Measurements from ENCODE around the gene CENPV.
"Not testable (repeated sequence)": the region's sequence is repeated elsewhere in the genome, so short reads cannot be mapped to it uniquely, and the experiment has no call there.

CENPV gene

DNA sequence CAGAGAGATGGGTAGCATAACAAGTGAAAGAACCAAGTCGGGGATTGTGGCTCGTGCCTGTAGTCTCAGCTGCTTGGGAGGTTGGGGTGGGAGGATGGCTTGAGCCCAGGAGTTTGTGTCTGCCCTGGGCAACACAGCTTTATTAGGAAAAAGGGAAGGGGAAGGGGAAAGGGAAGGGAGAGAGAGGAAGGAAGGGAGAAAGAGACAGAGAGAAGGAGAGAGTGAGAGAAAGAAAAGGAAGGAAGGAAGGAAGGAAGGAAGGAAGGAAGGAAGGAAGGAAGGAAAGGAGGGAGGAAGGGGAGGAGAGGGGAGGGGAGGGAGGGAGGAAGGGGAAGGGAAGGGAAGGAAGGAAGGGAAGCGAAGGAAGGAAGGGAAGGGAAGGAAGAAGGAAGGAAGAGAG lies 33.3 kb downstream of the CENPV start:
- Histone ChIP-seq H3K4me3 (ENCODE audit: low read length) (no peak overlapping the region), H2AFZ (ENCODE audit: low read depth, low read length) (no peak overlapping the region), H3K4me1 (ENCODE audit: insufficient read depth, low read length) (no peaks in the 10 kb centered on the region), H3K27me3 (ENCODE audit: insufficient read depth, low read length) (no peaks in the 10 kb centered on the region), H3K36me3 (ENCODE audit: insufficient read depth, low read length) (peaks cover 5% of the 10 kb centered on the region), H3K9me3 (ENCODE audit: low read length) (no peaks in the 10 kb centered on the region)

DNA sequence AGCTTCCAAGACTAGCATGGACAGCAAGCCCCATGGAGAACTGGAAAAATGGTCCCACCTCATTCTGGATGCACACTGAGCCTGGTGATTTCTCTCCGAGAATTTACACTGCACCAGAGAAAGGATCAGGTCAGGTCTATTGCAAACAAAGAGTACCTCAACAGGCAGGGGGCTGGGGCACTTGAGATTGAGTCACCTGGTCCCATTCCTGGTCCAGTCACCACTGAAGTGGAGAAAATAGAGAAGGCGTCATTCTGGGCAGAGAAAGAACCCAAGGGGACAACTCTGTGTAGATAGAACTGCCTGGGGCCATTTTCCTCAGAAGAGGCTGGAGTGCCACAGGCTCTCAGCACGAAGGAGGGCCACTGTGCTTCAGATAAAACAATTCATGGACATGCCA lies 38.4 kb downstream of the CENPV start:
- H3K4me1 ChIP-seq (ENCODE audit: insufficient read depth, low read length) = no peaks in the 10 kb centered on the region
- H3K4me3 ChIP-seq (ENCODE audit: low read length) = no peak overlapping the region
- no peaks in the 10 kb centered on the region for H3K27me3 ChIP-seq (ENCODE audit: insufficient read depth, low read length)
- H3K36me3 ChIP-seq (ENCODE audit: insufficient read depth, low read length) = no peaks in the 10 kb centered on the region
- no peak overlapping the region for H2AFZ ChIP-seq (ENCODE audit: low read depth, low read length)
- no peaks in the 10 kb centered on the region for H3K9me3 ChIP-seq (ENCODE audit: low read length)

DNA sequence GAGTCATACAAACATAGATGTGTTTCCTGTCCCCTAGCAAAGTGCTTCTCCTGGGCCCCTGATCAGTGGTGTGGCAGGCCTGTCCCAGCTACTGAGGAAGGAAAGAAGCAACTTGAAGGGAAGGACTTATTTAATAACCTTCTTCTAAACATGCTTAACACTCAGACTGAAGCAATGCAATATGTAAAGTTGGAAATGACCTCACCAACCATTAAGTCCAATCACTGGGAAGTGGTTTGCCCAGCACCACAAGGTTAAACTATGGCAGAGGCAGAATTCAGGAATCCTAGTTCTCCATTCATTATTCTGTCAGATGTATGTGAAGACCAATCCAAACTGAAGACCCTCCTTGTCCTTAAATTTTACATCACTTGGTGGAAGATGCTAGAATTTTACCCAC lies 39.1 kb downstream of the CENPV start:
- no peaks in the 10 kb centered on the region for H3K27me3 ChIP-seq (ENCODE audit: insufficient read depth, low read length)
- no peaks in the 10 kb centered on the region for H3K36me3 ChIP-seq (ENCODE audit: insufficient read depth, low read length)
- no peak overlapping the region for H2AFZ ChIP-seq (ENCODE audit: low read depth, low read length)
- H3K4me1 ChIP-seq (ENCODE audit: insufficient read depth, low read length) = no peaks in the 10 kb centered on the region
- H3K9me3 ChIP-seq (ENCODE audit: low read length) = no peaks in the 10 kb centered on the region
- no peak overlapping the region for H3K4me3 ChIP-seq (ENCODE audit: low read length)

DNA sequence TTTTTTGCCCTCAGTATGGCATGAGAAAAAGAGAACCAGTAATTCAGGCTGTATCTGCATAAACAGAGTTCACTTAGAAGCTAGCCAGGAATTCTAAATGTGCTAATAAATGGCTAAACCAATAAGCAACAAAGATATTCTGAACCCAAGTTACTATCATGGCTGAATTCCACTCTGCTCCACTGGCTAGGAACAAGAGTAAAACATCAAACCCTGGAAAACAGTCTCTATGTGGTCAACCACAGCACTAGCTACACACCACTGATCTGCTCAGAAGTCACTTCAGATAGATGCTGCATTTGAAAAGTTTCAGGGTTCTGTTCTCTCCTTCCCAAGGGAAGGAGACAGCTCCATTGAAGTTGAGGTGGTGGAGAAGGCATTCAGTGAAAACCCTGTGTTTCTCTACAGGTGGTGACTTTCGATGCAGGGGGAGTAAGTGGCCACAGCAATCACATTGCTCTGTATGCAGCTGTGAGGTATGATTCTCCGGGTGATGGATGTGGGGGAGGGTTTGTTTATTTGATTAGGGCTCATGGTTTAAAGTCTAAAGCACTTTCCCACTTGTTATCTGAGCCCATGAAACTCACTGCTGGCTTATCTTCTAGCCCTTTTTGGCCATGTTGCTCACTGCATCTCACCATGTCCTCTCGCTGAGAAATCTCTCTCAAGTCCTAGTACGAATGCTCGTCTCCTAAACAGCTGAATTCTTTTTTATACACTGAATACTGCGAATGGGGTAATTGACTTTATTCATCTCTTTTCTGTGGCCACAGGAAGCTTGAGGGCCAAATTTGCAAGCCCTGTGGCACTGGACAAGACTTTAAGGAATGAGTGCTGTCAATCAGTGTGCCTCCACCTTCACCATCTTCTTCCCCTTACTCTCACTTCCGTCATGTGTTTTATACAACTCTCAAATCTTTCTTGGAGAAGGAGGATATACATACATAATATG lies 39.9 kb downstream of the CENPV start:
- Histone ChIP-seq H3K4me1 (ENCODE audit: insufficient read depth, low read length) (no peaks in the 10 kb centered on the region), H3K36me3 (ENCODE audit: insufficient read depth, low read length) (no peaks in the 10 kb centered on the region), H3K4me3 (ENCODE audit: low read length) (no peak overlapping the region), H2AFZ (ENCODE audit: low read depth, low read length) (no peak overlapping the region), H3K27me3 (ENCODE audit: insufficient read depth, low read length) (no peaks in the 10 kb centered on the region), H3K9me3 (ENCODE audit: low read length) (no peaks in the 10 kb centered on the region)

DNA sequence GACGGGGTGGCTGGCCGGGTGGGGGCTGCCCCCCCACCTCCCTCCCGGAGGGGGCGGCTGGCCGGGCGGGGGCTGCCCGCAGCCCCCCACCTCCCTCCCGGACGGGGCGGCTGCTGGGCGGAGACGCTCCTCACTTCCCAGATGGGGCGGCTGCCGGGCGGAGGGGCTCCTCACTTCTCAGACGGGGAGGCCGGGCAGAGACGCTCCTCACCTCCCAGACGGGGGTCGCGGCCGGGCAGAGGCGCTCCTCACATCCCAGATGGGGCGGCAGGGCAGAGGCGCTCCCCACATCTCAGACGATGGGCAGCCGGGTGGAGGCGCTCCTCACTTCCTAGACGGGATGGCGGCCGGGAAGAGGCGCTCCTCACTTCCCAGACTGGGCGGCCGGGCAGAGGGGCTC lies 41.2 kb downstream of the CENPV start:
- not testable (repeated sequence) for H2AFZ ChIP-seq (ENCODE audit: low read depth, low read length); H3K4me3 ChIP-seq (ENCODE audit: low read length); H3K4me1 ChIP-seq (ENCODE audit: insufficient read depth, low read length); H3K36me3 ChIP-seq (ENCODE audit: insufficient read depth, low read length); H3K27me3 ChIP-seq (ENCODE audit: insufficient read depth, low read length); H3K9me3 ChIP-seq (ENCODE audit: low read length)

DNA sequence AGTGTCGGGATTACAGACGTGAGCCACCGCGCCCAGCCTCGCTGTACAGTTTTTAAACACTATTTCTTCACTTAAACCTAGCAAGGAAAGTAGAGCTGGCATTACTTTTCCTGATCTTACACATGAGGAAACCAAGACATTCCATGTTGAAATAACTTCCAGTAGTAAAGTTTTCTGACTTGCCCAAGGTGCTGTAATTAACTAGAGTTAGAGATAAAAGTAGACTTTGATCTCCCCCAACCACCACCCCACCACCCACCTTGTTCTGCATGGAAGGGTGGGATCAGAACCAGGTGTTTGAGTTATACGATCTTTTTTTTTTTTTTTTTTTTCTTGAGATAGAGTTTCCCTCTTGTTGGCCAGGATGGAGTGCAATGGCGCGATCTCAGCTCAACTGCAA lies 47.1 kb downstream of the CENPV start:
- peaks cover 6% of the 10 kb centered on the region for H3K36me3 ChIP-seq (ENCODE audit: insufficient read depth, low read length)
- H3K9me3 ChIP-seq (ENCODE audit: low read length) = no peaks in the 10 kb centered on the region
- H3K4me3 ChIP-seq (ENCODE audit: low read length) = no peak overlapping the region
- H3K4me1 ChIP-seq (ENCODE audit: insufficient read depth, low read length) = no peaks in the 10 kb centered on the region
- no peaks in the 10 kb centered on the region for H3K27me3 ChIP-seq (ENCODE audit: insufficient read depth, low read length)
- no peak overlapping the region for H2AFZ ChIP-seq (ENCODE audit: low read depth, low read length)

DNA sequence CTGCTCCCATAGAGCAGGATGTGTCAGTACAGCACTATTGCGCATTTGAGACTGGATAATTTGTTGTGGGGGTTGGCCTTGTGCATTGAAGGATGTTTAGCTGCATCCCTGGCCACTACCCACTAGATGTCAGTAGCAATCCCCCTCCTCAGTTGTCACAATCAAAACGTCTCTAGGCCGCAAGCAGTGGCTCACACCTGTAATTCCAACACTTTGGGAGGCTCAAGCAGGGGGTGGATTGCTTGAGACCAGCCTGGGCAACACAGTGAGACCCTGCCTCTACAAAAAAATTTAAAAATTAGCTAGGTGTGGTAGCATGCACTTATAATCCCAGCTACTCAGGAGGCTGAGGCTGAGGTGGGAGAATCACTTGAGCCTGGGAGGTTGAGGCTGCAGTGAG lies 48.4 kb downstream of the CENPV start:
- H3K36me3 ChIP-seq (ENCODE audit: insufficient read depth, low read length) = peaks cover 6% of the 10 kb centered on the region

DNA sequence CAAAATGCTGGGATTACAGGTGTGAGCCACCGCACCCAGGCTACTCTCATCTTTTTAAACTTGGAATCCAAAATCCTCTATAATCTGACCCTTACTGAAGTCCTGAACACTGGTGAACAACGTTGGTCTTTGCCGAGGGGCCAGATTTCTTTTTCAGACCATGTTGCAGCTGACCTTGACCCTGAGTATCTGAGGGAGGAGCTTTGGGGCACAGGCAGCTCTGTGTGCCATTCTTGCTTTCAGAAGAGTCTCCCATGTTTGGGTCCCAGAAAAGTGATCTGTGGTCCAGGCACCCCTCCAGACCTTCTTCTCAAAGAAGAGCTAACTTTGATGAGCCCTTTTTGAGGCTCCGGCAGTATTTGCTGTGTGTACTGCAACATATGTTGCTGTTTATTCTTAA lies 50.4 kb downstream of the CENPV start:
- H3K4me3 ChIP-seq (ENCODE audit: low read length) = no peak overlapping the region
- H3K36me3 ChIP-seq (ENCODE audit: insufficient read depth, low read length) = peaks cover 6% of the 10 kb centered on the region
- H3K9me3 ChIP-seq (ENCODE audit: low read length) = no peaks in the 10 kb centered on the region
- H3K4me1 ChIP-seq (ENCODE audit: insufficient read depth, low read length) = no peaks in the 10 kb centered on the region
- no peaks in the 10 kb centered on the region for H3K27me3 ChIP-seq (ENCODE audit: insufficient read depth, low read length)
- H2AFZ ChIP-seq (ENCODE audit: low read depth, low read length) = no peak overlapping the region

More for the DNA sequence above, 48.4 kb downstream of the CENPV start:
- Histone ChIP-seq H2AFZ (ENCODE audit: low read depth, low read length) (no peak overlapping the region), H3K4me1 (ENCODE audit: insufficient read depth, low read length) (no peaks in the 10 kb centered on the region), H3K4me3 (ENCODE audit: low read length) (no peak overlapping the region), H3K9me3 (ENCODE audit: low read length) (no peaks in the 10 kb centered on the region), H3K27me3 (ENCODE audit: insufficient read depth, low read length) (no peaks in the 10 kb centered on the region)

DNA sequence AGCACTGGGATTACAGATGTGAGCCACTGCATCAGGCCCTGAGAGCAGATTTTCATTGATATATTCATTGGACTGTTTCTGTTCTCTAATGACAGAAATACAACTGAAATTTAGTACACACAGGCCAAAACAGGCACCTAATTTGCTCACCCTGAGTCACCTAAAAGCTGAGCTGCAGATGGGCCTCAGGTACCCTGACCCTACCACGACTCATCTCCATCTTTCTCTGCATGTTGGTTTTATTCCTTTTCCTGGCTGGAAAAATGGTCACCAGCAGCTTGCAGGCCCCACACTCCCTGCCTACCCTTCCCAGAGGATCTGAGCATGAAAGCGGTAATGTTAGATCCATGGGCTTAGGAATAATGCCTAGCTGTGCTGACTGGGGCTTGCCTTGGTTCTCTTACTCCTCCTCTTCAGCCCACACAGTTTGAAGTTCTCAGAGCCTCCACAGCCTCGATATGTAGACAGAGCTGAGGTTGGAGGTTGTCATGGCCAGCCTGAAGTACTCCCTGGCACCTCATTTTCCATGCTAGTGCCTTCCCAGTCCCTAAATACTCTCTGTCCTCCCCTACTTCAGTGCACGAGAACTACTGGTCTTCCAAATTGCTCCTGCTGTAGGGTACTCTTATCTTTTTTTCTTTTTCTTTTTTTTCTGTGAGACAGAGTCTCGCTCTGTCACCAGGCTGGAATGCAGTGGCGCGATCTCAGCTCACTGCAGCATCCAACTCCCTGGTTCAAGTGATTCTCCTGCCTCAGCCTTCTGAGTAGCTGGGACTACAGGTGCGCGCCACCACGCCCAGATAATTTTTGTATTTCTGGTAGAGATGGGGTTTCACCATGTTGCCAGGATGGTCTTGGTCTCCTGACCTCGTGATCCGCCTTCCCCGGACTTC lies 51.1 kb downstream of the CENPV start:
- H2AFZ ChIP-seq (ENCODE audit: low read depth, low read length) = no peak overlapping the region
- peaks cover 4% of the 10 kb centered on the region for H3K36me3 ChIP-seq (ENCODE audit: insufficient read depth, low read length)
- H3K9me3 ChIP-seq (ENCODE audit: low read length) = no peaks in the 10 kb centered on the region
- H3K4me3 ChIP-seq (ENCODE audit: low read length) = no peak overlapping the region
- peaks cover 5% of the 10 kb centered on the region for H3K4me1 ChIP-seq (ENCODE audit: insufficient read depth, low read length)
- no peaks in the 10 kb centered on the region for H3K27me3 ChIP-seq (ENCODE audit: insufficient read depth, low read length)

DNA sequence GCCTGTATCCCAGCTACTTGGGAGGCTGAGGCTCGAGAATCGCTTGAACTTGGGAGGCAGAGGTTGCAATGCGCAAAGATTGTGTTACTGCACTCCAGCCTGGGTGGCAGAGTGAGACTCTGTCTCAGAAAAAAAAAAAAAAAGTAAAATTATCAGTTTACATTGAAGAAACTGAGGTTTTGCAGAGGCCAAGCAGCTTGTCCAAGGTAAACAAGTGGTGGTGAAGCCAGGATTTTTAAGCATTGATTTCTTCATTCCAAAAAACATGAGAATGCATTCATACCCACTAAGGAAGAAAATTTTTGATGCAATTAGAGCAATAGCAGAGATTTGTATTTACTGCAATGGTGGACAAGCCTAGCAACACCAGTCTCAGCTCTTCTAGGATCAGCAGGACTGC lies 52.7 kb downstream of the CENPV start:
- H3K9me3 ChIP-seq (ENCODE audit: low read length) = no peaks in the 10 kb centered on the region
- H2AFZ ChIP-seq (ENCODE audit: low read depth, low read length) = no peak overlapping the region
- H3K36me3 ChIP-seq (ENCODE audit: insufficient read depth, low read length) = peaks cover 2% of the 10 kb centered on the region
- no peaks in the 10 kb centered on the region for H3K27me3 ChIP-seq (ENCODE audit: insufficient read depth, low read length)
- peaks cover 5% of the 10 kb centered on the region for H3K4me1 ChIP-seq (ENCODE audit: insufficient read depth, low read length)
- no peak overlapping the region for H3K4me3 ChIP-seq (ENCODE audit: low read length)

DNA sequence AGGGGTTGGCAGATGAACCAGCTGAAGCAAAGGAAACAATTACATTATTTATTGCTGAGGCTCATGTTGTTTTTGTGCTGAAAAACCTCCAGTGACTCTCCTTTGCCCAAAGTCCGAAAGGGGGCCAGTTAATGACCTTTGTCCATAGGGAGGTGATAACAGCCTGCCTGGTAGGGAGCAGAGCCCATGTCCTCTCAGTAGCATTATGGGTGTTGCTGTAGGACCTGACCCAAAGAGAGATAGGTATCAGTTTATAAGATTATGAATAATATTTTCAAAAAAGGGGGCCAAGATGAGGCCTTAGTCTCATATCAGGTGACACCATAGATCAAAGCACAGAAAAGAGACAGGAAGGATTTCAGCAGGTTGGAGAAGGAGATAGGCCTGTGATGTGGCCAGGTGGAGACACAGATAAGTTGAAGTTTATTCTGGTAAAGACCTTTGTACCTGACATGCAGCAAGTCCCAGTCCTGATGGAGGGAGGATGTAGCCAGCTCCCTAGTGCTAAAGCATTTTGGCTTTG lies 55.1 kb downstream of the CENPV start:
- Histone ChIP-seq H3K27me3 (ENCODE audit: insufficient read depth, low read length) (no peaks in the 10 kb centered on the region), H2AFZ (ENCODE audit: low read depth, low read length) (no peak overlapping the region)

DNA sequence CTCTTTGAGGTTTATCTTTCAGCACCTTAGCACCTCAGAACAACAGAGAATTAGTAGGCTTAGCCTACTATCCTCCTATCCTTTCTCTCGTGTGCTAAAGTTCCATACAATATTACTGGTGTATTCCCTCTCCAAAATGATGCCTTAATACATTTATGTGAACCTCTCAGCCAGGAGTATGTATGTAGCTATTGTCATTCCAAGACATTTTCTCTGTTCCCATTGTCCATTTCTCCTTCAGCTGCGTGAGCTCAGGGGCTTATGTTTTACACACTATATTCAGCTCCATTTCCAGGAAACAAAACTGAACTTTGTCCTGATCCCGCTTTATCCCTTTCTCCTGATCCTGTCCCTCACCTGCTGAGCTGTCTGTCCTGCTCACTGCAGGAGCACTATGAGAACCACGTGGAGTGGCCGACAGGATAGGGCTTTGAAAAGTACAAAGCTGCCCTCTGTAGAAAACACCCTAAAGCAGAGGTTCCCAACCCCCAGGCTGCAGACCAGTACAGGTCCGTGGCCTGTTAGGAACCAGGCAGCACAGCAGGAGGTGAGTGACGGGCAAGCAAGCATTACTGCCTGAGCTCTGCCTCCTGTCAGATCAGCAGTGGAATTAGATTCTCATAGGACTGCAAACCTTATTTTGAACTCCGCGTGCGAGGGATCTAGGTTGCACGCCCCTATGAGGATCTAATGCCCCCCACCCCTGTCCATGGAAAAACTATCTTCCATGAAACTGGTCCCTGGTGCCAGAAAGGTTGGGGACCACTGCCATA lies 55.7 kb downstream of the CENPV start:
- Histone ChIP-seq H3K4me1 (ENCODE audit: insufficient read depth, low read length) (peaks cover 5% of the 10 kb centered on the region), H2AFZ (ENCODE audit: low read depth, low read length) (no peak overlapping the region), H3K9me3 (ENCODE audit: low read length) (no peaks in the 10 kb centered on the region), H3K27me3 (ENCODE audit: insufficient read depth, low read length) (no peaks in the 10 kb centered on the region), H3K4me3 (ENCODE audit: low read length) (no peak overlapping the region), H3K36me3 (ENCODE audit: insufficient read depth, low read length) (peaks cover 2% of the 10 kb centered on the region)

More for the DNA sequence above, 55.1 kb downstream of the CENPV start:
- Histone ChIP-seq H3K4me1 (ENCODE audit: insufficient read depth, low read length) (peaks cover 5% of the 10 kb centered on the region), H3K4me3 (ENCODE audit: low read length) (no peak overlapping the region), H3K9me3 (ENCODE audit: low read length) (no peaks in the 10 kb centered on the region), H3K36me3 (ENCODE audit: insufficient read depth, low read length) (peaks cover 2% of the 10 kb centered on the region)
